ENCODE data around the gene FRMPD4.

Gene FRMPD4

GRCh38 chrX:12685541-12685940, 547.3 kb downstream of the FRMPD4 start:
- DNase-seq = no peak

- no peak for DNase-seq
Measured at GRCh38 chrX:12686331-12686730, 548.1 kb downstream of the FRMPD4 start.

- no peak for DNase-seq
Measured at GRCh38 chrX:12690646-12691045, 552.4 kb downstream of the FRMPD4 start.

GRCh38 chrX:12693754-12694153, 555.5 kb downstream of the FRMPD4 start:
- DNase-seq = no peak

GRCh38 chrX:12700745-12701144, 562.5 kb downstream of the FRMPD4 start:
- no peak for DNase-seq

GRCh38 chrX:12701628-12702027, 563.4 kb downstream of the FRMPD4 start:
- DNase-seq = no peak

GRCh38 chrX:12702509-12703091, 564.3 kb downstream of the FRMPD4 start:
- no peak for DNase-seq

- DNase-seq = no peak
Measured at GRCh38 chrX:12704706-12705105, 566.4 kb downstream of the FRMPD4 start.

GRCh38 chrX:12709047-12709446, 570.8 kb downstream of the FRMPD4 start:
- DNase-seq = no peak

GRCh38 chrX:12711435-12712040, 573.3 kb downstream of the FRMPD4 start:
- DNase-seq = no peak

GRCh38 chrX:12716574-12716973, 578.3 kb downstream of the FRMPD4 start:
- DNase-seq = no peak

- DNase-seq = no peak
Measured at GRCh38 chrX:12719837-12720236, 581.6 kb downstream of the FRMPD4 start.

GRCh38 chrX:12721042-12721441, 582.8 kb downstream of the FRMPD4 start:
- no peak for DNase-seq

GRCh38 chrX:12722314-12722713, 584.0 kb downstream of the FRMPD4 start:
- no peak for DNase-seq

GRCh38 chrX:12741416-12741815, 603.1 kb downstream of the FRMPD4 start:
- DNase-seq = no peak

- no peak for DNase-seq
Measured at GRCh38 chrX:12747433-12747832, 609.2 kb downstream of the FRMPD4 start.

GRCh38 chrX:12751887-12752286, 613.6 kb downstream of the FRMPD4 start:
- no peak for DNase-seq

- DNase-seq = no peak
Measured at GRCh38 chrX:12753366-12753765, 615.1 kb downstream of the FRMPD4 start.

GRCh38 chrX:12758291-12758690, 620.0 kb downstream of the FRMPD4 start:
- DNase-seq = no peak

- DNase-seq = no peak
Measured at GRCh38 chrX:12767856-12768255, 629.6 kb downstream of the FRMPD4 start.

GRCh38 chrX:12768491-12768890, 630.2 kb downstream of the FRMPD4 start:
- no peak for DNase-seq

GRCh38 chrX:12770440-12770839, 632.2 kb downstream of the FRMPD4 start:
- DNase-seq = no peak

GRCh38 chrX:12771445-12772069, 633.3 kb downstream of the FRMPD4 start:
- no peak for DNase-seq
